Upper lobe of left lung (tissue), 4 donors: Measurements from ENCODE around the gene SDK2.

ENCODE experiments used
- CTCF ChIP-seq, 6 experiments: fragments of 450-650 bp in 4 of 6; fragments of 200-600 bp in 2 of 6; sonication (generic) in 2 of 6; IDR thresholded peaks; one replicate each; pipeline ENCODE4 v1.5.1; 2016 to 2019; ENCODE audit warnings: antibody characterized with exemption in 6 of 6
- EP300 ChIP-seq, 4 donors: sonication (generic); formaldehyde crosslinking; IDR thresholded peaks; one replicate each; pipeline ENCODE4 v1.5.1; 2017; ENCODE audit warnings: antibody characterized with exemption in 4 of 4, control low read depth in 2 of 4
- POLR2A ChIP-seq, 4 donors: fragments of 450-650 bp; IDR thresholded peaks; one replicate each; pipeline ENCODE4 v1.5.1; 2016 to 2017; ENCODE audit warnings: antibody characterized with exemption in 4 of 4, mild to moderate bottlenecking in 2 of 4
- POLR2AphosphoS5 ChIP-seq, 2 donors: sonication (generic); formaldehyde crosslinking; IDR thresholded peaks; one replicate each; pipeline ENCODE4 v1.5.1; 2017; ENCODE audit warnings: antibody characterized with exemption in 2 of 2

GRCh38 chr17:73598212-73598611 lies 46.0 kb downstream of the SDK2 start:
- TF ChIP-seq CTCF (IDR thresholded peaks at IDR 0.05) (no peak), POLR2AphosphoS5 (IDR thresholded peaks at IDR 0.05) (no peak), POLR2A (IDR thresholded peaks at IDR 0.05) (no peak), EP300 (IDR thresholded peaks at IDR 0.05) (no peak)
